Effector CD4-positive, alpha-beta T cell (primary cell): ENCODE data around the gene LRRTM3. TPM values are rescaled to one million over a fixed set of nuclear protein-coding genes. Genes with fewer than 3 reads are reported as not detected.

Experiments
- DNase-seq: peaks from one replicate; pipeline ENCODE4 v3.0.0-alpha.2; 2020
- total RNA-seq: gene quantifications from one replicate; lab custom pipeline; 2026; lab: John Stamatoyannopoulos, UW

The LRRTM3 gene
- not detected for total RNA-seq

GRCh38 chr10:66925896-66926715 lies at the start of gene LRRTM3:
LRRTM3 (plus strand) TSS chr10:66926036.
- DNase-seq, result no peak

GRCh38 chr10:66877361-66877760 lies 48.5 kb upstream of the LRRTM3 start:
- no peak for DNase-seq

- DNase-seq, result no peak
These were observed 45.5 kb upstream of the LRRTM3 start for GRCh38 chr10:66880292-66880691.

GRCh38 chr10:66880826-66881225 lies 45.0 kb upstream of the LRRTM3 start:
- no peak for DNase-seq

GRCh38 chr10:66881814-66882213 lies 44.0 kb upstream of the LRRTM3 start:
- no peak for DNase-seq

- DNase-seq, result no peak
These were observed 43.6 kb upstream of the LRRTM3 start for GRCh38 chr10:66882271-66882670.

GRCh38 chr10:66886848-66887247 lies 39.0 kb upstream of the LRRTM3 start:
- DNase-seq, result no peak

- no peak for DNase-seq
These were observed 37.6 kb upstream of the LRRTM3 start for GRCh38 chr10:66888237-66888636.

- DNase-seq, result no peak
These were observed 33.0 kb upstream of the LRRTM3 start for GRCh38 chr10:66892871-66893270.

GRCh38 chr10:66910671-66911070 lies 15.2 kb upstream of the LRRTM3 start:
- no peak for DNase-seq

- no peak for DNase-seq
These were observed 9.8 kb upstream of the LRRTM3 start for GRCh38 chr10:66916030-66916429.

GRCh38 chr10:66917104-66917503 lies 8.7 kb upstream of the LRRTM3 start:
- no peak for DNase-seq

GRCh38 chr10:66919248-66919647 lies 6.6 kb upstream of the LRRTM3 start:
- no peak for DNase-seq

GRCh38 chr10:66924674-66925345 lies 1.0 kb upstream of the LRRTM3 start:
- DNase-seq, result no peak

- DNase-seq, result no peak
These were observed 463 bp upstream of the LRRTM3 start for GRCh38 chr10:66925373-66925772.

GRCh38 chr10:66926841-66927240 lies 1.0 kb downstream of the LRRTM3 start:
- no peak for DNase-seq

GRCh38 chr10:66927251-66927935 lies 1.6 kb downstream of the LRRTM3 start:
- no peak for DNase-seq

GRCh38 chr10:66927971-66928770 lies 2.3 kb downstream of the LRRTM3 start:
- DNase-seq, result no peak

GRCh38 chr10:66928776-66929175 lies 2.9 kb downstream of the LRRTM3 start:
- DNase-seq, result no peak

GRCh38 chr10:66929375-66929774 lies 3.5 kb downstream of the LRRTM3 start:
- DNase-seq, result no peak

- DNase-seq, result no peak
These were observed 5.6 kb downstream of the LRRTM3 start for GRCh38 chr10:66931340-66931948.

- no peak for DNase-seq
These were observed 6.1 kb downstream of the LRRTM3 start for GRCh38 chr10:66931949-66932343.
